Mucosa of stomach (tissue), 1 donor: Measurements from ENCODE around the gene RALGAPA1.

Experiments
- H3K27me3 ChIP-seq: one replicate; pipeline ENCODE4 v1.7.0; 2013; ENCODE audit warnings: mild to moderate bottlenecking, low read length; ENCODE audit not compliant: control insufficient read depth, insufficient read depth
- H3K36me3 ChIP-seq: one replicate; pipeline ENCODE4 v1.7.0; 2013; ENCODE audit warnings: low read length; ENCODE audit not compliant: control insufficient read depth, insufficient read depth
- H3K4me1 ChIP-seq: one replicate; pipeline ENCODE4 v1.7.0; 2013; ENCODE audit warnings: mild to moderate bottlenecking, low read length; ENCODE audit not compliant: control insufficient read depth, insufficient read depth
- H3K4me3 ChIP-seq: one replicate; pipeline ENCODE4 v1.7.0; 2013; ENCODE audit warnings: low read length
- H3K9ac ChIP-seq: one replicate; pipeline ENCODE4 v1.7.0; 2013; ENCODE audit warnings: mild to moderate bottlenecking, low read length, moderate library complexity
- H3K9me3 ChIP-seq: one replicate; pipeline ENCODE4 v1.7.0; 2013; ENCODE audit warnings: mild to moderate bottlenecking, low read length, moderate library complexity; ENCODE audit not compliant: control insufficient read depth
- donor health status: Pancreatic carcinoma.

The RALGAPA1 gene

DNA sequence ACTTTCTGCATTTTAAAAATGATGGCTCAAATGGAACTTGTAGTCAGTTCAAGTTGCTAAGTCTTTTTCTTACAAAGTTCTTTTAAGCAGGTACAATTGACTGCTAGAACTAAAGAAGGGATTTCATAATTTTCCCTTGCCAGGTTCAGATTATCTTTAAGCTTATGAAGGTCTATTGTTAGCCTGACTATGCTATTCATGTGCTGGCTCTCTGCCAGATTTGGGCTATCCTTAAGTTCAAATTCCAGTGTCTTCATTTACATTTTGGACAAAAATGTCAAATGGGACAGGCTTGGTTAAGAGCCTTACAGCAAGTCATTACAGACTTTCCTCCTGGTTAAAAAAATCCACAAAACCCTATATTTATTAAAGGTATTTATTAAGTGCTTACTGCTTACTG, 232.8 kb downstream of the RALGAPA1 start:
- Histone ChIP-seq H3K4me3 (no peak overlapping the region), H3K4me1 (no peaks in the 10 kb centered on the region), H3K9ac (no peak overlapping the region), H3K27me3 (no peaks in the 10 kb centered on the region), H3K36me3 (no peaks in the 10 kb centered on the region), H3K9me3 (no peaks in the 10 kb centered on the region)

DNA sequence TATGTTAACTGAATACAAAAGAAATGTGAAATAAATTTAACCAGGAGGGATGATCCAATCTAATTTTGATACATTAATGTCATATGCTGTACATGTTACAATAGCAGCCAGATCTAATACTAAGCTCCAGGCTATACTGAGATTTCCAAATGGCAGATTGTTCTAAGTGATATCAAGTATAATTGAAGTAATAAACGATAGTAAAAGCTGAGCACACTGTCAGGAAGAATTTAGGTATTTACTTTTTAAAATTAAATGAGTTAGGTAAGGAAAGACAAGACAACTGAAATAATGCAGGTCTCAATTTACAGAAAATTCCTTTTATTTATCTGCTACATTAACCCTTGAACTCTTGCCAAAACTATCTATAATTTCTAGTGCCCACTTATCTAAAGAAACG, 235.2 kb downstream of the RALGAPA1 start:
- Histone ChIP-seq H3K9me3 (no peaks in the 10 kb centered on the region), H3K27me3 (no peaks in the 10 kb centered on the region), H3K36me3 (no peaks in the 10 kb centered on the region), H3K4me1 (no peaks in the 10 kb centered on the region), H3K9ac (no peak overlapping the region), H3K4me3 (no peak overlapping the region)

DNA sequence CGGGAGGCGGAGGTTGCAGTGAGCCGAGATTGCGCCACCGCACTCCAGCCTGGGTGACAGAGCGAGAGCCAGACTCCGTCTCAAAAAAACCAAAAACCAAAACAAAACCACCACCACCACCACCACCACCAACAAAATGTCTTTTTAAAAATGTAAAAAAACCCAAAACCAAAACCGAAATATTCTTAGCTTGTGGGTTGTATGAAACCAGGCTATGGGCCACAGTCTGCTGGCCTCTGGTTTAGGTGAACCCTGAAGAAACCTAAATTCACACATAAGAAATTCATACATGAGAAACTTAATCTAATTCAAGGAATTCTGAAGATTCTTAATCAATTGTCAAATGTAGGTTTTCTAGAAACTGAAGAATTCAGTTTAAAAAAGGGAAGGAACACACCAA, 237.5 kb downstream of the RALGAPA1 start:
- Histone ChIP-seq H3K27me3 (no peaks in the 10 kb centered on the region), H3K9me3 (no peaks in the 10 kb centered on the region), H3K4me3 (no peak overlapping the region), H3K4me1 (no peaks in the 10 kb centered on the region), H3K9ac (no peak overlapping the region), H3K36me3 (no peaks in the 10 kb centered on the region)

DNA sequence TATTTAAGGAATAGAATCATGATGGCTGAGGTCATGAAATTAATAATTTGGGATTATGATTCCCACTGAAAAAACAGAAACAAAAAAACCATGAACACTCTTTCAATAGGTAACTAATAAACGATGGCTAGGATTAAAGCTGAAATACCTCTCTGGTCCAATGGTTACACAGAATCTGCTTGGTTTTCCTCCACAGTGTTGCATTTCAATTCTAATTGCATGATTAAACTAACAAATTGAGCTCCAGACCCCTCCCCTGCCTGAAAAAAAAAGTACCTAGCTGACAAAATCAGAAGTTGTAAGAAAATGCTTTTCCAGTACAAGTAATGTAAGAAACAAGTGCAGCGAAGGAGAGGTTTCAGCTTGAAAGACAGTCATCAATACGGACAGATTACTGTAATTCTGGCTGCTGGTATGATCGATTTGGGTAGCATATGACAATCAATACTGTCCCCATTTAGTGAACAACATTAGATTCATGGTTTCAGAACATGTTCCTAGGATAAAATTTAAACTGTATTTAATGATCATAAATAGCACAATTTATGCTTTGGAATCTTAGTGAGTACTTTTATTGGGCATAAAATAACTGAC, 243.1 kb downstream of the RALGAPA1 start:
- no peaks in the 10 kb centered on the region for H3K36me3 ChIP-seq
- no peak overlapping the region for H3K9ac ChIP-seq
- H3K4me3 ChIP-seq = no peak overlapping the region
- no peaks in the 10 kb centered on the region for H3K27me3 ChIP-seq
- no peaks in the 10 kb centered on the region for H3K9me3 ChIP-seq
- H3K4me1 ChIP-seq = no peaks in the 10 kb centered on the region

DNA sequence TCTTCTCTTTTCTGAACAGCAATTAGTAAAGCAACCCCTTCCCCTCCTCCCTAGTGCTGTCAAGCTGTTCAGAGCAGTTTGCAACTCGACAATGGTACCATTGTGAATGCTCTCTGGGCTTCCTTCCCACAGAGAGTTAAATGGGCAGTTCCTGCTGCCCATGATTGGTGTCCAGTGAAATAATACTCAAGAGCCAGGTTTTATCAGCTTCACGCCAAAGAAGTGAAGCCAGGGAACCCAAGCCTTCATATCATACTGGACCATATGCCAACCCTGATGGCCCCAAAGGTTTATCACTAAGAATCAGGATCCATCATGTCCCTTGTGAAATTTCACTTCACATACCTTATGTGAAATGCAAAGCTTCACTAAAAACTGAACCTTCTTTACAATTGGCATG, 250.4 kb downstream of the RALGAPA1 start:
- no peaks in the 10 kb centered on the region for H3K4me1 ChIP-seq
- H3K36me3 ChIP-seq = no peaks in the 10 kb centered on the region
- no peaks in the 10 kb centered on the region for H3K27me3 ChIP-seq
- no peak overlapping the region for H3K4me3 ChIP-seq
- H3K9me3 ChIP-seq = no peaks in the 10 kb centered on the region
- no peak overlapping the region for H3K9ac ChIP-seq

DNA sequence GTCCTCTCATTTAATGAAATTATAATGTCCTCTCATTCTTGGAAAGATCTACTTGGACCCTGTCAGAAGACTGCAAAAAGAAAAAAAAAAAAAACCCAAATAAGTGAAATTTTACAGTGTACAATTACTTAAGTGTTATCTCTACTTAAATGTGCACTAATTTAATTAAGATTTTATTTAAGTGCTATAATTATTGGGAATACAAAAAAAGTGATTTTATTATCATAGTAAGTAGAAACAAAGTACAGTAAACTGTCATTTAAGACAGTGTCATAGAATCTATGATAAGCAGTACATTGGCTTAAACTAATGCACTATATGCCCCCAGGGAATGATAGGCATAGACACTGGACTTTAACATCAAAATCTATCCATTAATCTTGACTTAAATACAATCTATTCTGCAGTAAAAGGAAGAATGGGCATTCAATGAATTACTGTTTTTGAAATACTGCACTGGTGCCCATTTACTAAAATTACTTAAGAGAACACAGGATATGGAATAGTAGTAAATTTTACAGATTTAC, 251.8 kb downstream of the RALGAPA1 start:
- no peak overlapping the region for H3K4me3 ChIP-seq
- H3K36me3 ChIP-seq = no peaks in the 10 kb centered on the region
- no peak overlapping the region for H3K9ac ChIP-seq
- no peaks in the 10 kb centered on the region for H3K9me3 ChIP-seq
- H3K4me1 ChIP-seq = no peaks in the 10 kb centered on the region
- no peaks in the 10 kb centered on the region for H3K27me3 ChIP-seq

DNA sequence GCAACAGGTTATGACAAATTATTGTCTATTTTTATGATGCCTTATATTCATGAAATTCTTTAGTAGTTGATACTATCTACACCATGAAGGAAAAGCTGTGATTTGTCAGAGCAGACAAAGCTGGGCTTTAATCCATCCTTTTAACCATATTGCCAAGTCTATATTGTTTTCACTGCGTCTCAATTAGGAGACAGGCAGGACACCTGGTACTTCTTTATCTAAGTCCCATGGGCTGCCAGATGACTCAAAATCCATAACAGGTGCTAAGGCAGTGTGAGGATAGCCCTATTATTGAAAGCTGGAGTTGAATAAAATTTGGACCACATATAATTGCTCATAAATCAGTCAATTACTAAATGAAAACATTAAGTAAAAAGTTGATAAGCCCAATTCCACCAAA, 252.5 kb downstream of the RALGAPA1 start:
- Histone ChIP-seq H3K9me3 (no peaks in the 10 kb centered on the region), H3K9ac (no peak overlapping the region), H3K4me3 (no peak overlapping the region), H3K27me3 (no peaks in the 10 kb centered on the region), H3K4me1 (no peaks in the 10 kb centered on the region), H3K36me3 (no peaks in the 10 kb centered on the region)

DNA sequence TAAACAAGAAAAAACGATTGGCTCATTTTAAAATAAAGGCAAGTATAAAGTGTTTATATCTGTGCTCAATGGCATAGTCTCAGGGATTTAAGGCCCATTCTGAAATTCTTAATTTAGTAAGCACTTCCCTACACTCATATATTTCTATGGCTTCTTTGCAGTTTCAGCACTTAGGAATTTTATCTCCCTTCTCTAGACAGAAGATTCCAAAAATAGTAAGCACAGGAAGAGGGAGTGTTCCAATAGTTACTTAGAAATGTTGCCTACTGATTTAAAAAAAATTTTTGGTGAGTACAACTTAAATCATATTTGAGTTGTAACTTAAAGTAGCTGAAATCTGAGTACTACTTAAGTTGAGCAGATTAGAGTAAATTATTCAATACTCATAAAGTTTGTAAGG, 255.3 kb downstream of the RALGAPA1 start:
- H3K27me3 ChIP-seq = no peaks in the 10 kb centered on the region
- H3K9ac ChIP-seq = no peak overlapping the region
- H3K4me3 ChIP-seq = no peak overlapping the region
- H3K9me3 ChIP-seq = no peaks in the 10 kb centered on the region
- H3K36me3 ChIP-seq = no peaks in the 10 kb centered on the region
- no peaks in the 10 kb centered on the region for H3K4me1 ChIP-seq

DNA sequence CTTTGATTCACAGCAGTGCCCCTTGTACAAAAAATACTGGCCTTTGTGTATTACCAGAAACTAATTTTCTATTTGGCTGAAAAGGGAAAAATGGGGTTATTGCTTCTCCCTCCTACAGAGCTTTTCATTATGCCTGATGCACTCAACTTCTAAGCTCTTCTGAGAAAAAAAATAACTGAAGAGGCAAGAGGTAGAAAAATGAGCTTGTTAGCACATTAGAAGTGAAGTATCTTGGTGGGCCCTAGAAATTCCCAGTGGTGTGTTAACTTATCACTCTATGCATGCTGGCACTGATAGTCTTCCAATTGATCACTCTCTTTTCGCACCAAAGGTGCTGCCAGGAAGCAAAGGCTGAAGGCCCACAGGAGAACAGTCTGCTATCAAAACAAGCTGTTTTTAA, 258.0 kb downstream of the RALGAPA1 start:
- Histone ChIP-seq H3K4me3 (no peak overlapping the region), H3K9ac (no peak overlapping the region), H3K9me3 (no peaks in the 10 kb centered on the region), H3K4me1 (no peaks in the 10 kb centered on the region), H3K36me3 (no peaks in the 10 kb centered on the region), H3K27me3 (no peaks in the 10 kb centered on the region)

DNA sequence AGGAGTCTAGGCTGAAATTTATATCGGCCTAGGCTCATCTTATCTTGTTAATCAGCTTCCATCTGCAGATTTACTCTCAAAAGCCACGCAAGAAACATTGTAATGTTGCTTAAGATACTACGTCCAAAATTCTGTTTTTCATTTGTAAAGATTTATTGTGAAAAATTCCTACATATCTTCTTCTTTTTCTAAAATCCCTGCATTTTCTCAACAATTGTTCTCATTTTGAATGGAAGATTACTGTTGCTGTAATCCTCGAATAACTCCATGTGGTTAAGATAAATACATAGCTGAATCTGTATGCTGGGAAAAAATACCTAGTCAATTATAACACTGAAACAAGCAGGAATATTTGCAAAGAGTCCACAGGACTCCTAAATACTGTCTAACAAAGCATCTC, 259.5 kb downstream of the RALGAPA1 start:
- Histone ChIP-seq H3K9me3 (no peaks in the 10 kb centered on the region), H3K36me3 (no peaks in the 10 kb centered on the region), H3K9ac (no peak overlapping the region), H3K27me3 (no peaks in the 10 kb centered on the region), H3K4me1 (no peaks in the 10 kb centered on the region), H3K4me3 (no peak overlapping the region)

DNA sequence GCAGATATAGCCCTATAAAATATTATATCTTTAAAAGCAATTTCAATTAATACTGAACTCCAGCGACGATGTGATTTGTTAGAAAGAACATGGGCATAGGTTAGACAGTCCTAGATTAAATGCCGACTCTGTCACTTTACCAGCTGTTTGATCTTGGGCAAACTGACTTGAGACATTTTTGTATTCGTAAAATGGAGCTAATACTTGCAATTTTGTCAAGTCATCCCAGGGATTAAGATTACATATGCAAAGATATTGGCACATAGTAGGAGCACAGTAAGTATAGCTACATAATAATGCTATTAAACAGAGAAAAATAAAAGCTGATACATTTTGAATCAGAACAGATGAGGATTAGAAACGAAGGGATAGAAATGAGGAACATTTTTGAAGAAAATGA, 266.1 kb downstream of the RALGAPA1 start:
- H3K9me3 ChIP-seq = no peaks in the 10 kb centered on the region
- no peaks in the 10 kb centered on the region for H3K27me3 ChIP-seq
- no peaks in the 10 kb centered on the region for H3K4me1 ChIP-seq
- peaks cover 4% of the 10 kb centered on the region for H3K36me3 ChIP-seq
- no peak overlapping the region for H3K4me3 ChIP-seq
- H3K9ac ChIP-seq = no peak overlapping the region

DNA sequence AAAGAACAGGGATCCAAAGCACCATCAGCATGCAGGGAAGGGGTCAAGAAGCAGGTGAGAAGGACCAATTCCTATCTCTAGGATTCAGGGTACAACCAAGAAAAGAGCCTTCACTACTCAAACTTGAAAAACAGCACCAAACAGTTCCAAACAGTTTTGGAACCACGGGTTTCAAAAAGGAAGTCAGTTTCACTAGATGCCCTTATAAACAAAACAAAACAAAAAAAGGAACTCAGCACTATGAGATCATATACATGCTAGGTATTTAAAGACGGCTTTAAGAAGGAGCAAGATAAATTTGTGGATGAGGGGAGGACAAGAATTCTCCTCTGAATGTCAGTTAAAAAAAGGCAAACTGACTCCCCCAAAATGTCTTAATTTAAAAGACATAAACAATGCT, 269.1 kb downstream of the RALGAPA1 start:
- Histone ChIP-seq H3K9me3 (no peaks in the 10 kb centered on the region), H3K9ac (no peak overlapping the region), H3K36me3 (peaks cover 4% of the 10 kb centered on the region), H3K4me1 (peaks cover 8% of the 10 kb centered on the region), H3K4me3 (no peak overlapping the region), H3K27me3 (peaks cover 13% of the 10 kb centered on the region)
